HUES48 (cell line): ENCODE measurements around the gene PIM1.
"Not testable (repeated sequence)": the region's sequence is repeated elsewhere in the genome, so short reads cannot be mapped to it uniquely, and the experiment has no call there.

Experiments
- H3K27ac ChIP-seq: one replicate; pipeline ENCODE4 v1.7.0; 2013; ENCODE audit warnings: low read depth, low read length, inconsistent platforms
- H3K27me3 ChIP-seq: 2 replicates; pipeline ENCODE4 v1.6.1; 2013; ENCODE audit warnings: mild to moderate bottlenecking, low read length; ENCODE audit not compliant: control insufficient read depth, insufficient read depth
- H3K36me3 ChIP-seq: 2 replicates; pipeline ENCODE4 v1.6.1; 2013; ENCODE audit warnings: low read length; ENCODE audit not compliant: control insufficient read depth, insufficient read depth
- H3K4me1 ChIP-seq: 2 replicates; pipeline ENCODE4 v1.6.1; 2013; ENCODE audit warnings: mild to moderate bottlenecking, low read length; ENCODE audit not compliant: control insufficient read depth, insufficient read depth
- H3K4me3 ChIP-seq: 2 replicates; pipeline ENCODE4 v1.5.1; 2013; ENCODE audit warnings: mild to moderate bottlenecking, low read depth, low read length
- H3K9ac ChIP-seq: 2 replicates; pipeline ENCODE4 v1.6.1; 2013; ENCODE audit warnings: mild to moderate bottlenecking, low read depth, low read length, moderate library complexity
- H3K9me3 ChIP-seq: 2 replicates; pipeline ENCODE4 v1.6.1; 2013; ENCODE audit warnings: low read length; ENCODE audit not compliant: control insufficient read depth, insufficient read depth

Gene PIM1

GRCh38 chr6:37182736-37183590, 13.0 kb downstream of the PIM1 start:
- H3K36me3 ChIP-seq, result no peaks in the 10 kb centered on the region
- H3K27me3 ChIP-seq, result no peaks in the 10 kb centered on the region
- H3K4me1 ChIP-seq, result no peaks in the 10 kb centered on the region
- H3K9ac ChIP-seq, result no peak overlapping the region
- H3K9me3 ChIP-seq, result no peaks in the 10 kb centered on the region
- H3K27ac ChIP-seq, result no peak overlapping the region
- no peak overlapping the region for H3K4me3 ChIP-seq

DNA sequence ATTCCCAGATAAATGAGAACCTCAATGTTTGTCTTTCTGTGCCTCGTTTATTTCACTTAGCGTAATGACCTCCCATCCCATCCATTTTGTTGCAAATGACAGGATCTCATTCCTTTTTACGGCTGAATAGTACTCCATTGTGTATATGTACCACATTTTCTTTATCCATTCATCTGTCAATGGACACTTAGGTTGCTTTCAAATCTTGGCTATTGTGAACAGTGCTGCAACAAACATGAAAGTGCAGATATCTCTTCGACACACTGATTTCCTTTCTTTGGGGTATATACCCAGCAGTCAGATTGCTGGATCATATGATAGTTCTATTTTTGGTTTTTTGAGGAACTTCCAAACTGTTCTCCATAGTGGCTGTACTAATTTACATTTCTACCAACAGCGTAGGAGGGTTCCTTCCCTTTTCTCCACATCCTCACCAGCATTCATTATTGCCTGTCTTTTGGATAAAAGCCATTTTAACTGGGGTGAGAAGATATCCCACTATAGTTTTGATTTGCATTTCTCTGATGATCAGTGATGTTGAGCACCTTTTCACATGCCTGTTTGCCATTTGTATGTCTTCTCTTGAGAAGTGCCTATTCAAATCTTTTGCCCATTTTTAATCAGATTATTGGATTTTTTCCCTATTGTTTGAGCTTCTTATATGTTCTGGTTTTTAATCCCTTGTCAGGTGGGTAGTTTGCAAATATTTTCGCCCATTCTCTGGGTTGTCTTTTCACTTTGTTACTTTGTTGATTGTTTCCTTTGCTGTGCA, 16.2 kb downstream of the PIM1 start:
- not testable (repeated sequence) for H3K4me1 ChIP-seq, H3K27ac ChIP-seq, H3K27me3 ChIP-seq, H3K36me3 ChIP-seq, H3K4me3 ChIP-seq, H3K9me3 ChIP-seq, H3K9ac ChIP-seq

- Histone ChIP-seq H3K9ac (no peak overlapping the region), H3K4me1 (peaks cover 2% of the 10 kb centered on the region; the same call in 1 of the 2 replicates), H3K27me3 (no peaks in the 10 kb centered on the region), H3K27ac (no peak overlapping the region), H3K36me3 (no peaks in the 10 kb centered on the region), H3K4me3 (no peak overlapping the region), H3K9me3 (no peaks in the 10 kb centered on the region)
Measured at GRCh38 chr6:37187321-37188022, 17.5 kb downstream of the PIM1 start.

- Histone ChIP-seq H3K4me3 (no peak overlapping the region), H3K27ac (no peak overlapping the region), H3K36me3 (no peaks in the 10 kb centered on the region), H3K4me1 (peaks cover 6% of the 10 kb centered on the region; the same call in 1 of the 2 replicates), H3K9me3 (no peaks in the 10 kb centered on the region), H3K27me3 (no peaks in the 10 kb centered on the region), H3K9ac (no peak overlapping the region)
Measured at GRCh38 chr6:37188962-37189510, 19.1 kb downstream of the PIM1 start.

GRCh38 chr6:37190159-37190535, 20.2 kb downstream of the PIM1 start:
- Histone ChIP-seq H3K9ac (no peak overlapping the region), H3K4me1 (peaks cover 6% of the 10 kb centered on the region; the same call in 1 of the 2 replicates), H3K27me3 (no peaks in the 10 kb centered on the region), H3K36me3 (no peaks in the 10 kb centered on the region), H3K9me3 (no peaks in the 10 kb centered on the region), H3K27ac (no peak overlapping the region), H3K4me3 (no peak overlapping the region)

- H3K9me3 ChIP-seq, result no peaks in the 10 kb centered on the region
- H3K4me3 ChIP-seq, result no peak overlapping the region
- H3K27ac ChIP-seq, result no peak overlapping the region
- no peaks in the 10 kb centered on the region for H3K36me3 ChIP-seq
- H3K4me1 ChIP-seq, result peaks cover 6% of the 10 kb centered on the region; the same call in 1 of the 2 replicates
- no peak overlapping the region for H3K9ac ChIP-seq
- H3K27me3 ChIP-seq, result no peaks in the 10 kb centered on the region
Measured at GRCh38 chr6:37192666-37193065, 22.7 kb downstream of the PIM1 start.

- H3K4me1 ChIP-seq, H3K36me3 ChIP-seq, H3K27me3 ChIP-seq, H3K9me3 ChIP-seq, H3K9ac ChIP-seq, H3K27ac ChIP-seq, H3K4me3 ChIP-seq: not testable (repeated sequence)
Measured at GRCh38 chr6:37194886-37195285, 24.9 kb downstream of the PIM1 start.

- not testable (repeated sequence) for H3K36me3 ChIP-seq, H3K27me3 ChIP-seq, H3K4me3 ChIP-seq, H3K9me3 ChIP-seq, H3K4me1 ChIP-seq, H3K9ac ChIP-seq, H3K27ac ChIP-seq
Measured at GRCh38 chr6:37196451-37196850, 26.5 kb downstream of the PIM1 start.

- H3K27ac ChIP-seq, result no peak overlapping the region
- no peak overlapping the region for H3K9ac ChIP-seq
- no peaks in the 10 kb centered on the region for H3K36me3 ChIP-seq
- H3K9me3 ChIP-seq, result no peaks in the 10 kb centered on the region
- no peak overlapping the region for H3K4me3 ChIP-seq
- H3K27me3 ChIP-seq, result no peaks in the 10 kb centered on the region
- H3K4me1 ChIP-seq, result no peaks in the 10 kb centered on the region
Measured at GRCh38 chr6:37200085-37200484, 30.1 kb downstream of the PIM1 start.

DNA sequence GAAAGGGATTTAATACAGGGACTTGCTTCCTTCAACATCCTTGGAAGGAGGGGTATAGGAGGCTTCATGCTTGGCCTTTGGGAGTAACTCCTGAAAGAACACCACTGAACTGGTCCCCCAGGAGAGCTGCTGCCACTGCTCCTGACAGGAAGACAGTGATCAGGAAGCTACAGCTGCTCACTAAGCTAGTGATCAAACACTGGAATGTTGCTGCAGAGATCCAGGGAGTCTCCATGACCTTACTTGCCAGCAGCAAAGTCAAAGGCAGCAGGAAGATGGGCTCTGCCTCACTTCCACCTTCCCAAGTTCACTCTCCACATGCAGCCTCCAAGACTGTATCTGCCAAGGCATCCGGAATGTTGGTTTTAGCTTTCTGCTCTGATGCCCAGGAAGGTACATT, 31.8 kb downstream of the PIM1 start:
- Histone ChIP-seq H3K9me3 (no peaks in the 10 kb centered on the region), H3K9ac (no peak overlapping the region), H3K27me3 (no peaks in the 10 kb centered on the region), H3K27ac (no peak overlapping the region), H3K4me1 (no peaks in the 10 kb centered on the region), H3K36me3 (no peaks in the 10 kb centered on the region), H3K4me3 (no peak overlapping the region)
